ENCODE results near the gene EME2.
A peak's percentile ranks its signal among the peaks of the same experiment; 100 is the strongest.

EME2 gene

GRCh38 chr16:1776672-1776955 lies 4.0 kb downstream of the EME2 start:
- Histone ChIP-seq H3K9ac (ENCODE audit: low read depth, low read length) (no peak overlapping the region), H3K9me3 (ENCODE audit: control insufficient read depth, insufficient read depth, low read length) (no peaks in the 10 kb centered on the region), H3K27me3 (ENCODE audit: control insufficient read depth, insufficient read depth, low read length) (no peaks in the 10 kb centered on the region), H3K36me3 (ENCODE audit: control insufficient read depth, insufficient read depth, low read length) (peaks cover 41% of the 10 kb centered on the region), H3K4me3 (ENCODE audit: low read depth, low read length) (no peak overlapping the region), H3K4me1 (ENCODE audit: control insufficient read depth, insufficient read depth, low read length) (no peaks in the 10 kb centered on the region)

GRCh38 chr16:1776991-1777374 lies 4.4 kb downstream of the EME2 start:
- H3K36me3 ChIP-seq (ENCODE audit: control insufficient read depth, insufficient read depth, low read length), result peaks cover 41% of the 10 kb centered on the region
- H3K27me3 ChIP-seq (ENCODE audit: control insufficient read depth, insufficient read depth, low read length), result no peaks in the 10 kb centered on the region
- no peaks in the 10 kb centered on the region for H3K9me3 ChIP-seq (ENCODE audit: control insufficient read depth, insufficient read depth, low read length)
- no peaks in the 10 kb centered on the region for H3K4me1 ChIP-seq (ENCODE audit: control insufficient read depth, insufficient read depth, low read length)
- no peak overlapping the region for H3K4me3 ChIP-seq (ENCODE audit: low read depth, low read length)
- no peak overlapping the region for H3K9ac ChIP-seq (ENCODE audit: low read depth, low read length)

GRCh38 chr16:1777375-1778199 lies 5.0 kb downstream of the EME2 start:
- no peak overlapping the region for H3K4me3 ChIP-seq (ENCODE audit: low read depth, low read length)
- H3K9me3 ChIP-seq (ENCODE audit: control insufficient read depth, insufficient read depth, low read length), result no peaks in the 10 kb centered on the region
- H3K4me1 ChIP-seq (ENCODE audit: control insufficient read depth, insufficient read depth, low read length), result no peaks in the 10 kb centered on the region
- H3K36me3 ChIP-seq (ENCODE audit: control insufficient read depth, insufficient read depth, low read length), result peaks cover 41% of the 10 kb centered on the region
- no peak overlapping the region for H3K9ac ChIP-seq (ENCODE audit: low read depth, low read length)
- H3K27me3 ChIP-seq (ENCODE audit: control insufficient read depth, insufficient read depth, low read length), result no peaks in the 10 kb centered on the region

GRCh38 chr16:1778200-1779179 lies 5.9 kb downstream of the EME2 start:
- H3K4me1 ChIP-seq (ENCODE audit: control insufficient read depth, insufficient read depth, low read length), result no peaks in the 10 kb centered on the region
- no peak overlapping the region for H3K9ac ChIP-seq (ENCODE audit: low read depth, low read length)

GRCh38 chr16:1779234-1779701 lies 6.7 kb downstream of the EME2 start:
- H3K4me3 ChIP-seq (ENCODE audit: low read depth, low read length), result no peak overlapping the region
- H3K36me3 ChIP-seq (ENCODE audit: control insufficient read depth, insufficient read depth, low read length), result peaks cover 39% of the 10 kb centered on the region
- no peaks in the 10 kb centered on the region for H3K27me3 ChIP-seq (ENCODE audit: control insufficient read depth, insufficient read depth, low read length)
- H3K4me1 ChIP-seq (ENCODE audit: control insufficient read depth, insufficient read depth, low read length), result no peaks in the 10 kb centered on the region
- H3K9ac ChIP-seq (ENCODE audit: low read depth, low read length), result no peak overlapping the region
- H3K9me3 ChIP-seq (ENCODE audit: control insufficient read depth, insufficient read depth, low read length), result no peaks in the 10 kb centered on the region

More at GRCh38 chr16:1778200-1779179, 5.9 kb downstream of the EME2 start:
- peaks cover 39% of the 10 kb centered on the region for H3K36me3 ChIP-seq (ENCODE audit: control insufficient read depth, insufficient read depth, low read length)
- no peak overlapping the region for H3K4me3 ChIP-seq (ENCODE audit: low read depth, low read length)
- no peaks in the 10 kb centered on the region for H3K9me3 ChIP-seq (ENCODE audit: control insufficient read depth, insufficient read depth, low read length)
- H3K27me3 ChIP-seq (ENCODE audit: control insufficient read depth, insufficient read depth, low read length), result no peaks in the 10 kb centered on the region

GRCh38 chr16:1779741-1780676 lies 7.4 kb downstream of the EME2 start:
- Histone ChIP-seq H3K9ac (ENCODE audit: low read depth, low read length) (no peak overlapping the region), H3K4me1 (ENCODE audit: control insufficient read depth, insufficient read depth, low read length) (no peaks in the 10 kb centered on the region), H3K36me3 (ENCODE audit: control insufficient read depth, insufficient read depth, low read length) (peaks cover 38% of the 10 kb centered on the region), H3K9me3 (ENCODE audit: control insufficient read depth, insufficient read depth, low read length) (no peaks in the 10 kb centered on the region), H3K4me3 (ENCODE audit: low read depth, low read length) (no peak overlapping the region), H3K27me3 (ENCODE audit: control insufficient read depth, insufficient read depth, low read length) (no peaks in the 10 kb centered on the region)

GRCh38 chr16:1780677-1781072 lies 8.1 kb downstream of the EME2 start:
- Histone ChIP-seq H3K27me3 (ENCODE audit: control insufficient read depth, insufficient read depth, low read length) (no peaks in the 10 kb centered on the region), H3K4me3 (ENCODE audit: low read depth, low read length) (no peak overlapping the region), H3K9ac (ENCODE audit: low read depth, low read length) (no peak overlapping the region), H3K4me1 (ENCODE audit: control insufficient read depth, insufficient read depth, low read length) (no peaks in the 10 kb centered on the region), H3K36me3 (ENCODE audit: control insufficient read depth, insufficient read depth, low read length) (peaks cover 35% of the 10 kb centered on the region), H3K9me3 (ENCODE audit: control insufficient read depth, insufficient read depth, low read length) (no peaks in the 10 kb centered on the region)

- H3K9me3 ChIP-seq (ENCODE audit: control insufficient read depth, insufficient read depth, low read length), result no peaks in the 10 kb centered on the region
- H3K36me3 ChIP-seq (ENCODE audit: control insufficient read depth, insufficient read depth, low read length), result peaks cover 30% of the 10 kb centered on the region
- H3K9ac ChIP-seq (ENCODE audit: low read depth, low read length), result peak overlapping the region; percentile 54
- H3K4me3 ChIP-seq (ENCODE audit: low read depth, low read length), result peak overlapping the region; percentile 73
- no peaks in the 10 kb centered on the region for H3K4me1 ChIP-seq (ENCODE audit: control insufficient read depth, insufficient read depth, low read length)
- no peaks in the 10 kb centered on the region for H3K27me3 ChIP-seq (ENCODE audit: control insufficient read depth, insufficient read depth, low read length)
Observed at GRCh38 chr16:1781254-1781653, 8.6 kb downstream of the EME2 start.

- Histone ChIP-seq H3K9ac (ENCODE audit: low read depth, low read length) (peak overlapping the region; percentile 54), H3K4me1 (ENCODE audit: control insufficient read depth, insufficient read depth, low read length) (no peaks in the 10 kb centered on the region), H3K4me3 (ENCODE audit: low read depth, low read length) (peak overlapping the region; percentile 73), H3K27me3 (ENCODE audit: control insufficient read depth, insufficient read depth, low read length) (no peaks in the 10 kb centered on the region), H3K9me3 (ENCODE audit: control insufficient read depth, insufficient read depth, low read length) (no peaks in the 10 kb centered on the region), H3K36me3 (ENCODE audit: control insufficient read depth, insufficient read depth, low read length) (peaks cover 31% of the 10 kb centered on the region)
Observed at GRCh38 chr16:1781758-1782407, 9.3 kb downstream of the EME2 start.

GRCh38 chr16:1782408-1783264 lies 10.0 kb downstream of the EME2 start, which contains the start of the genes NUBP2 and SPSB3:
Gene NUBP2, plus strand, starts transcription at chr16:1782960. Its CDS starts 61 bp downstream, at chr16:1783021.
Gene SPSB3, minus strand, starts transcription at chr16:1782571. Its CDS starts 1,088 bp downstream, at chr16:1781483.
- H3K4me1 ChIP-seq (ENCODE audit: control insufficient read depth, insufficient read depth, low read length), result no peaks in the 10 kb centered on the region
- peaks cover 31% of the 10 kb centered on the region for H3K36me3 ChIP-seq (ENCODE audit: control insufficient read depth, insufficient read depth, low read length)
- peak within 1 kb of the TSS; percentile 90 for H3K4me3 ChIP-seq (ENCODE audit: low read depth, low read length)
- H3K9me3 ChIP-seq (ENCODE audit: control insufficient read depth, insufficient read depth, low read length), result no peaks in the 10 kb centered on the region
- no peaks in the 10 kb centered on the region for H3K27me3 ChIP-seq (ENCODE audit: control insufficient read depth, insufficient read depth, low read length)
- peak within 1 kb of the TSS; percentile 70 for H3K9ac ChIP-seq (ENCODE audit: low read depth, low read length)

Data from iPS-15b (cell line).